Right lung (tissue), 5 donors: ENCODE results near the gene C18orf54. TPM values are rescaled to one million over a fixed set of nuclear protein-coding genes. Genes with fewer than 3 reads are reported as not detected.
"Not testable (repeated sequence)": the region's sequence is repeated elsewhere in the genome, so short reads cannot be mapped to it uniquely, and the experiment has no call there.

ENCODE experiments used
- DNase-seq, 2 donors: peaks; one replicate each; pipeline ENCODE4 v3.0.0-alpha.2; 2013
- polyA plus RNA-seq, 5 donors: library from polyadenylated mRNA; unstranded; fragments of 120-200 nt; gene quantifications; one replicate each; pipeline versions ENCODE4 v1.2.1 to v1.2.3, GENCODE V29; 2013; ENCODE audit warnings: inconsistent platforms in 1 of 5, low replicate concordance in 1 of 5; ENCODE audit not compliant: insufficient read length in 5 of 5, insufficient read depth in 1 of 5

C18orf54 gene
- polyA plus RNA-seq, 5 donors: 10.0 to 18.4 (median 14.4) TPM

GRCh38 chr18:54386043-54386442 is 28.3 kb downstream of the C18orf54 start:
- no peak for DNase-seq

DNA sequence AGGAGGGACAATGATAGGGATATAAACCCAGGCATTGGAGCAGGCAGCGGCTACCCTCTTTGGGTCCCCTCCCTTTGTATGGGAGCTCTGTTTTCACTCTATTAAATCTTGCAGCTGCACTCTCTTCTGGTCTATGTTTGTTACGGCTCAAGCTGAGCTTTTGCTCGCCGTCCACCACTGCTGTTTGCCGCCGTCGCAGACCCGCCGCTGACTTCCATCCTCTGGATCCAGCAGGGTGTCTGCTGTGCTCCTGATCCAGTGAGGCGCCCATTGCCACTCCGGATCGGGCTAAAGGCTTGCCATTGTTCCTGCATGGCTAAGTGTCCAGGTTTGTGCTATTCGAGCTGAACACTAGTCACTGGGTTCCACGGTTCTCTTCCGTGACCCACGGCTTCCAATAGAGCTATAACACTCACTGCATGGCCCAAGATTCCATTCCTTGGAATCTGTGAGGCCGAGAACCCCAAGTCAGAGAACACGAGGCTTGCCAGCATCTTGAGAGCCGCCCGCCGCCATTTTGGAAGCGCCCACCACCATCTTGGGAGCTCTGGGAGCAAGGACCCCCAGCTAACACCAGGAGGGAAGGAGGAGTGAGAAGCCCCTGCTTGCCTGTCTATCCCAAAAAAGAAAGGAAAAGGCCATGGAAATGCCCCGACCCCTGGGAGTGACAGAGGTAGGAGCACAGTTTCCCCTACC is 29.2 kb downstream of the C18orf54 start:
- DNase-seq: not testable (repeated sequence)

- no peak for DNase-seq
Measured at GRCh38 chr18:54387631-54388030, 29.9 kb downstream of the C18orf54 start.

GRCh38 chr18:54388203-54389142 is 30.8 kb downstream of the C18orf54 start:
- no peak for DNase-seq

- DNase-seq: no peak
Measured at GRCh38 chr18:54389143-54389505, 31.4 kb downstream of the C18orf54 start.

- DNase-seq: no peak
Measured at GRCh38 chr18:54390838-54391237, 33.1 kb downstream of the C18orf54 start.

DNA sequence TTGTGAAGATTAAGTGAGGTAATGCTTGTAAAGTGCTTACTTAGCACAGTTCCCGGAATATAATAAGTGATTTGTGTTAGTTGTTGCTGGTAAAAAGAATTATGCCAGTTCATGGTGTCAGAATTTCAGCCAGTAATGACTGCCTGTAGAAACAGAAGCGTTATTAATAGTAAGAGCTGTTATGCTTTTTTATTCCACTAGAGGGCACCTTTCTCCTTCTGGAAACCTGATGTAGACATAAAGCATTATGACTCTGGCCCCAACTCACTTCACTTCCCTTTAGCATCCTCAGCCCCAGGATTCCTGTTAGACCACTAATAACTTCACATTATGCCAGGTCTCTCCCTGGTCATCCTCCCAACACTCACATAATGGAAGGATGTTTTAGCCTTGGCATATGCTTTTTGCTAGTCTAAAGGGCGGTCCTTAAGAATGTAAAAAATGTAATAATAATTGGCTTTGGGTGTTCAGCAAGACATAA is 34.9 kb downstream of the C18orf54 start:
- peak; percentile 47 to 49 for DNase-seq

GRCh38 chr18:54393648-54394294 is 36.1 kb downstream of the C18orf54 start:
- no peak for DNase-seq

DNA sequence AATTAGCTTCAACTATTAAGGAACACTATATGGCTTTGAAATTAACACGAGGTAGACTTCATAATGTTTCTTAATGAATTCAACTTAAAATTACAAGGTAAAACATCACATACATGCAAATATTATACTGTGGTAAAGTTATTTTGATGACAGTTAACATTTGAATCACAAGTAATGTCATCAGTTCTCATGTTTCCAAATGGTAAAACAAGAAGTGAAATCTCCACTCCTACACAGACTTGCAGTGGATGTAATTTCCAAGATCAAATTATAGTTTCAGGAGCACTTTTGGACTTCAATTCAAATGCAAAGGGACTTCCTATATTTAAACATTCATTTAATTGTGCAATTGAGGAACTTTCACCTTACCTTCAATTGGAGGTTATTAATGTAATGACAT is 39.1 kb downstream of the C18orf54 start:
- no peak for DNase-seq

- DNase-seq: no peak
Measured at GRCh38 chr18:54405290-54405689, 47.6 kb downstream of the C18orf54 start.

DNA sequence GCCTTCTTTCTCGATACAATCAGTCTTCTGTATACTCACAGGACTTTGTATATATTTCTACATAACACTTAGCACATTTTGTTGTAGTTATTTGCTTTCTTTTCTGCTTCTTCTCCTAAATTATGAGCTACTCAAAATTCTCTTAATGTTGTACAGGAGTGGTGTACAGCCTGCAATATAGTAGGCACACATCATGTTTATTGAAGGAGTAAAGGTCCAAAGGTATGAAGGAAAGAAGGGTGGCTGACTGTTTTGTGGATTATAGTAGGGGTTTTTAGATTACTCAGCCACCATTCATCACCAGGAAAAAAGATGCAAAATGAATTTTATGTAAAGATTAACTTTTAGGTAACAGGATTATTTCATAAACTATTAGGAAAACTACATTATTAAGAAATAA is 54.1 kb downstream of the C18orf54 start:
- DNase-seq: no peak

DNA sequence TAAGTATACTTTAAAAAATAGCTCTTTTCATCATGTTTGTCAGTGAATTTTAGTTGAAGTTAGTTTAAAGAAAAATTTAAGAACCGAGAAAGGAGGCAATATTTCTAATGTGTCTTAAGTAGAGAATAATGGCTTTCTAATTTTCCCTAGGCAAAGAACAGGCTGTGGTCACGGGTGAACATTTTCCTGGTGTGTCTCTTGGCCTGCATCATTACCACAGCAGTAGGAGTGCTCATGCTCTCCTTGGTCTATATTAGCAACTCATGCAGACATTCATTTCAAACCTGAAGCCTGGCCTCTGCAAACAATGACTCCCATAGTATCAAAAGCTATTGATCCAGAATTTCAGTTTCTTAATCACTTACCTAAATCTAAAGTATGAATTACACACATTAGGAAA is 57.4 kb downstream of the C18orf54 start:
- DNase-seq: no peak

GRCh38 chr18:54416436-54416835 is 58.7 kb downstream of the C18orf54 start:
- DNase-seq: peak in 1 of 2 donors; percentile 12

DNA sequence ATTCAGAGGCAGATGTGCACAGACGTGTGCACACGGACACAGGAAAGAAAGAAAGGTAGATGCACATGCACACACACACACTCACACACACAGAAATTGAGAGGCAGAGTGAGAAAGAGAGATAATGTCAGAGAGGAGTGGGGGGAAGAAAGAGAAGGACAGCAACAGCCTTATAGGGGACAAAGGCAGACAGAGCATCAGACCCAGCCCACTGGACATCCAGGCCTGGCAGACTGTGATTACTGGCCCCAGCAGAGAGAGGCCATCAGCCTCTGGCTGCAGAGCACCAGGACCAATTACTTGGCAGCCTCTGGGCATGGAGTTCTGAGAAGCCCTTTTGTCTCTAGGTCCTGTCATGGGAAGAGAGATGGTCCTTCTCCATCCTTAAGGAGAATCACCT is 66.1 kb downstream of the C18orf54 start:
- DNase-seq: no peak

GRCh38 chr18:54426085-54426665 is 68.5 kb downstream of the C18orf54 start:
- DNase-seq: no peak

Other genes with a start within 250 kb of the C18orf54 start
- 10 to 100 TPM; 65.4 to 86.9 (median 74.2) TPM for gene MBD2, start 133.2 kb upstream of the C18orf54 start, polyA plus RNA-seq
- 100 to 1,000 TPM in 1 of 5 donors, 10 to 100 TPM in 4; 64.6 to 113 (median 78.3) TPM for gene POLI, start 88.4 kb upstream of the C18orf54 start, polyA plus RNA-seq
- under 1 TPM in 2 of 5 donors, not detected in 3; 0.15 to 0.23 TPM for gene STARD6, start within 50 bp of the C18orf54 start, polyA plus RNA-seq
- under 1 TPM in 1 of 5 donors, not detected in 4; 0.18 TPM for gene DYNAP, start 233.3 kb downstream of the C18orf54 start, polyA plus RNA-seq